ENCODE measurements around the gene TMEM229A. TPM values are rescaled to one million over a fixed set of nuclear protein-coding genes. Genes with fewer than 3 reads are reported as not detected.

Gene TMEM229A
- total and polyA plus RNA-seq, 7 experiments from 2014 or later = not detected

DNA sequence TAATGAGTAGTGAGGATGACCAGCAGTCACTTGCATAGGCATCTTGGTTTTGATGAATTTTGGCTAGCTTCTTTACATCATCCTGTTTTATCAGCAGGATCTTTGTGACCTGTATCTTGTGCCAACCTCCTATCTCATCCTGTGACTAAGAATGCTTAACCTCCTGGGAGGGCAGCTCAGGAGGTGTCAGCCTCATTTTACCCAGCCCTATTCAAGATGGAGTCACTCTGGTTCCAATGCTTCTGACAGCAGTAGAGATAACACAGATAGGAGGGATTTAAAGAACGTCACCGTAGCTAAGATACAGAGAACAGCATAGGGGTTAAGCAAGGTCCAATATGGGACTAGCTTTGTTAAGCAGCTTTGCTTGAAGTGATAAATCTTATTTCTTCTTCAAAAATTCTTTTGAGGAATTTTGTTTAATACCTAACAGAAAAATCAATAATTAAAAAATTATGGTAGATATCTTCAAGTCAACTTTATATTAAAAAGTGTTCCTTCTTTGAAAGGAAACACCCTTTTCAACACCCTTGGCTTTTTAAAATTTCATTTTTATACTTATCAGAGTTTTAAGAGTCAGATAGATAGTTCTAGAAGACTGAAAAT is 39.9 kb downstream of the TMEM229A start:
- no peaks in the 10 kb centered on the region for H3K4me1 Mint-ChIP-seq
- H3K27ac ChIP-seq (ENCODE audit: low read depth, low read length) = no peak overlapping the region

DNA sequence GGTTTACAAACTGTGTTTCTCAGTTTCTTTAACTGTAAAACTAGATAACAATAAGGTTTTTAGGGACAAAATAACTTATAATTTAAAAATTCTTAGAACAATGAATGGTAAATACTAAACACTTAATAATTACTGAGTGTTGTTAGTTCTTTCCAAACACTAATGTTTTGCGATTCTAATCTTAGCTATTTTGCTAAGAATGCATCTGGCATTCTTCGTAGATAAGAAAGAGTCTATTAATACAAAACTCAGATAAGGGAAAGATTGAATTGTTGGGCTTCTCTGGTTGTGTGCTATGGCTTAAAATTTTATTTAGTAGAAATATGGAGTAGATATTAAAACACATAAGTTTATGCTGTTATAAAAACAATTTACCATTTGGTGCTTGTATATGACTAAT is 45.4 kb downstream of the TMEM229A start:
- POLR2A ChIA-PET = no interaction called here
- ATAC-seq (no peak), DNase-seq (no peak)
- H3K9me3 Mint-ChIP-seq = peaks cover 0 to 12% (median 4%) of the 10 kb centered on the region in 11 donors
- no peak overlapping the region for H3K4me3 ChIP-seq (ENCODE audit: low read length)
- no peaks in the 10 kb centered on the region for H3K36me3 ChIP-seq (ENCODE audit: control insufficient read depth in 2 of 3, insufficient read depth in 3 of 3, low read length in 3 of 3)
- H3K9me3 ChIP-seq (ENCODE audit: control insufficient read depth in 2 of 3, low read length in 3 of 3) = no peaks in the 10 kb centered on the region
- no peak overlapping the region for H3K4me3 Mint-ChIP-seq
- no peaks in the 10 kb centered on the region for H3K4me1 ChIP-seq (ENCODE audit: control insufficient read depth in 2 of 2, insufficient read depth in 2 of 2, low read length in 2 of 2)
- H3K27ac ChIP-seq (ENCODE audit: low read depth, low read length) = no peak overlapping the region
- H3K36me3 Mint-ChIP-seq = no peaks in the 10 kb centered on the region
- no peak overlapping the region for H3K27ac Mint-ChIP-seq
- H3K27me3 ChIP-seq (ENCODE audit: control insufficient read depth in 2 of 2, insufficient read depth in 2 of 2, low read length in 2 of 2) = no peaks in the 10 kb centered on the region
- no peaks in the 10 kb centered on the region for H3K4me1 Mint-ChIP-seq
- CTCF ChIA-PET = no interaction called here
- H3K27me3 Mint-ChIP-seq = peaks cover 0 to 4% (median 0%) of the 10 kb centered on the region in 5 donors
- intact Hi-C loops (cut with micrococcal nuclease) = no loop called here

More for the DNA sequence above, 39.9 kb downstream of the TMEM229A start:
- no peak for DNase-seq
- peaks cover 0 to 22% (median 4%) of the 10 kb centered on the region in 11 donors for H3K9me3 Mint-ChIP-seq
- intact Hi-C loops (cut with micrococcal nuclease) = no loop called here
- Histone ChIP-seq H3K36me3 (ENCODE audit: control insufficient read depth in 2 of 3, insufficient read depth in 3 of 3, low read length in 3 of 3) (no peaks in the 10 kb centered on the region), H3K4me3 (ENCODE audit: low read length) (no peak overlapping the region), H3K9me3 (ENCODE audit: control insufficient read depth in 2 of 3, low read length in 3 of 3) (no peaks in the 10 kb centered on the region), H3K27me3 (ENCODE audit: control insufficient read depth in 2 of 2, insufficient read depth in 2 of 2, low read length in 2 of 2) (no peaks in the 10 kb centered on the region), H3K4me1 (ENCODE audit: control insufficient read depth in 2 of 2, insufficient read depth in 2 of 2, low read length in 2 of 2) (no peaks in the 10 kb centered on the region)
- ATAC-seq = no peak
- POLR2A ChIA-PET = no interaction called here
- CTCF ChIA-PET = no interaction called here
- H3K4me3 Mint-ChIP-seq = no peak overlapping the region
- no peak overlapping the region for H3K27ac Mint-ChIP-seq
- no peaks in the 10 kb centered on the region for H3K36me3 Mint-ChIP-seq
- H3K27me3 Mint-ChIP-seq = peaks cover 0 to 6% (median 4%) of the 10 kb centered on the region in 5 donors

Other genes with a start within 250 kb of the TMEM229A start
- gene HYAL4, start 187.9 kb downstream of the TMEM229A start, total RNA-seq = under 1 TPM in 1 of 5 experiments, not detected in 4; 0.19 TPM
- gene HYAL4, start 187.9 kb downstream of the TMEM229A start, polyA plus RNA-seq = not detected
- not detected for gene SPAM1, start 107.8 kb downstream of the TMEM229A start, total RNA-seq
- gene SPAM1, start 107.8 kb downstream of the TMEM229A start, polyA plus RNA-seq = not detected